ENCODE measurements around the gene TRIM46.

DNA sequence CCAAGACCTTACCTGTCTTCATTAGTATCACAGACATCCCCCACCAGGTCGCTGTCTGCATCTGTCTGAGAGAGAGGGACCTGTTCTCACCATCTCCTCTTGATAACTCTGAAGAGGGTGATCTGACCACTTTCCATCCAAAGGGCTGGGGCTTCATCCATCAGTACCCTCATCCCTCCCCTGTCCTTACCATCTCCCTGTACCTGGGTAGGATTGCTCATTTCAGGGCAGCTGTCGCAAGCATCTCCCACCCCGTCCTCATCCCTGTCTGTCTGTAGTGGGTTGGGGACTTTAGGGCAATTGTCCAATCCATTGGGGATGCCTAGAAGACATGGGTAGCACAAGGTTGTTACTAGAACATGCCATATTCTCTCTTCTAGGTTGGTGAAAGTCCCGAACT lies 26.1 kb downstream of the TRIM46 start:
- TF ChIP-seq, protein P1, sequence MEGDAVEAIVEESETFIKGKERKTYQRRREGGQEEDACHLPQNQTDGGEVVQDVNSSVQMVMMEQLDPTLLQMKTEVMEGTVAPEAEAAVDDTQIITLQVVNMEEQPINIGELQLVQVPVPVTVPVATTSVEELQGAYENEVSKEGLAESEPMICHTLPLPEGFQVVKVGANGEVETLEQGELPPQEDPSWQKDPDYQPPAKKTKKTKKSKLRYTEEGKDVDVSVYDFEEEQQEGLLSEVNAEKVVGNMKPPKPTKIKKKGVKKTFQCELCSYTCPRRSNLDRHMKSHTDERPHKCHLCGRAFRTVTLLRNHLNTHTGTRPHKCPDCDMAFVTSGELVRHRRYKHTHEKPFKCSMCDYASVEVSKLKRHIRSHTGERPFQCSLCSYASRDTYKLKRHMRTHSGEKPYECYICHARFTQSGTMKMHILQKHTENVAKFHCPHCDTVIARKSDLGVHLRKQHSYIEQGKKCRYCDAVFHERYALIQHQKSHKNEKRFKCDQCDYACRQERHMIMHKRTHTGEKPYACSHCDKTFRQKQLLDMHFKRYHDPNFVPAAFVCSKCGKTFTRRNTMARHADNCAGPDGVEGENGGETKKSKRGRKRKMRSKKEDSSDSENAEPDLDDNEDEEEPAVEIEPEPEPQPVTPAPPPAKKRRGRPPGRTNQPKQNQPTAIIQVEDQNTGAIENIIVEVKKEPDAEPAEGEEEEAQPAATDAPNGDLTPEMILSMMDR (optimal IDR thresholded peaks at IDR 0.05 in 1 of 3, IDR thresholded peaks at IDR 0.05 in 1 of 3, conservative IDR thresholded peaks at IDR 0.05 in 1 of 3; ENCODE audit: extremely low read depth in 1 of 3, insufficient read depth in 2 of 3, low read length in 3 of 3) = no peak
- no peak for TF ChIP-seq EZH2 (IDR thresholded peaks at IDR 0.05; ENCODE audit: low read length)

All from keratinocyte (primary cell).